ENCODE data around the gene LAMC3.

Gene LAMC3

DNA sequence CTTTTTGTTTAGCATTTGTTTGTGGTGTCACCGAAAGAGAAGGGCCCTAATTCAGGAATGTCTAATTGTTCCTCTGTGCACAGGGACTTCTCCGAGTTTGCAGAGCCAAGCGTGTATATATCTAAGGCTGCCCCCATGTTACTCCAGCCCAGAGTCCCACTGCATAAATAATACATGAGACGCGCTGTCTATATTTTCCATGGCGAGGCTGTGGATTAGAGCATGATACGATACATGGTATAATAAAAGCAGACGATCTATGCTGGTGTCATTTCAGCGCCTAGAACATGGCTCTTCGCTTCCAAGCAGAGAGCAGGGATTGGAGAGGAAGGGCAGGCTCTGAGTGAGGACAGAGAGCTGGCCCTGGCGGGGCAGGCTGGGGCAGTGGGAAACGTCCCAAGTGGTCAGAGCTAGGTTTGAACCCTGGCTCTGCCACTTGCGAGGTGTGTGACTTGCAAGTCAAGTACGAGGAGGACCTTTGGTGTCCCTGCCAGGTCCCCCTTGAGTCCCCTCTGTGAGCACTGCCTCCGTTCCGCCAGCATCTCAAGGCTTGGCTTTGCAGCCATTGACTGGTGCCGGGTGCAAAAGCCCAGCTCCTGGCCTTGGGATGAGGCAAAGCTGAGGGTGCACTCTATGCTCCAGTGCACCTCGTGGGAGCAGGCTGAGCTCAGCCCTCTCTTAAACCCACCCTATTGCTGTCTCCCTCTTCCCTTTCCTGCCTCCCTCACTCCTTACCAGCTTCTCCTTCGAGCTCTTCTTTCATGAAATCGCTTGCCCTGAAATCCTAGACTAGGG lies 29.2 kb upstream of the LAMC3 start:
- no peak for DNase-seq

DNA sequence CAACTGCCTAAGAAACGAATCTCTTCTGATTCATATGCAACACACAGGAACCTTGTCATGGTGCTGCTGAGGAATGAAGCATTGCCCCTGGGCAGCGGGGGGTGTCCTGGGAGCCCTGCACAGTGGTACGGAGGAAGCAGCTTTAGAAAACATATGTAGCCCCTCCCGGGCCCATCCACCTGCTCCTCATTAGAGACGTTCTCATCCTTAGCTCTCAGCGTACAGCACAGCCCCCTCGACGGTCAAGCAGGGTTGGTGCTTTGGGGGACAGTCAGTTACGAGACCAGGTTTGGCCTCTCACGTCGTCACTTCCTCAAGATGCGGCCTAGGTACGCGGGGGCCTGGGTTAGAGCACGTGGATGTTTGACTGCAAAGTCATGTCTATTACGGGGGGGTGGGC lies 28.4 kb upstream of the LAMC3 start:
- DNase-seq = no peak

DNA sequence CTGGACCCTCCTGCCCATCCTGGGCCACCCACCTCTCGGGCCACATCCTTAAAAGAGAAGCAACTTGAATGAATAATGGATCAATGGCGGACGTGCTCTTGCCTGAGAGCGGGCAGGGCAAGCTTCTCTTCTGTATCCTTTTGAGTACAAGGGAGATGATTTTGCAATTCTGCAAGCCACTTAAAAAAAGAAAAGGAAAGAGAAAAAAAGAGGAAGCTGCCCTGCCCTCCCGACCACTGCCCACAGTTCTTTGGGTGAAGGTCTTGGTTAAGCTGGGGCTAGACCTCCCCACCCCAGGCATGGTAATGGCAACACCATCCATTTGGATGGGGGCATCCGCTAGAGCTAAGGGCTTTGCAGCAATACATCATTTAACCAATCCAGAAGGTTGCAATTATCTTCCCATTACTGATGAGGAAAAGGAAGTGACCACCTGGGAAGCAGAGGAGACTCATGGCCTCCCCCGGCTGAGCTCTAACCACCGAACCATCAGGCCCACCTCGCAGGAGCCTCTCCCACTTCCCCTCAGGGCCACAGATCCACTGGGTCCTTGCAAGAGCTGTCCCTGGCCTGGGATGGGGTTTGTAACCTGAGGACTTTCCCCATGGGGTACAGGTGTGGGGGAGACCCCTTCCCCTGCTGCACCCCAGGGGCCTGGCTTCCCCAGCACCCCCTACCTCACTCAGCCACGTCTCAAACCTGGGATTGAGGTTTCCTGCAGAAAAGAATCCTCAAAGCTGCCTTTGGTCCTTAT lies 27.8 kb upstream of the LAMC3 start:
- DNase-seq = peak; percentile 73

DNA sequence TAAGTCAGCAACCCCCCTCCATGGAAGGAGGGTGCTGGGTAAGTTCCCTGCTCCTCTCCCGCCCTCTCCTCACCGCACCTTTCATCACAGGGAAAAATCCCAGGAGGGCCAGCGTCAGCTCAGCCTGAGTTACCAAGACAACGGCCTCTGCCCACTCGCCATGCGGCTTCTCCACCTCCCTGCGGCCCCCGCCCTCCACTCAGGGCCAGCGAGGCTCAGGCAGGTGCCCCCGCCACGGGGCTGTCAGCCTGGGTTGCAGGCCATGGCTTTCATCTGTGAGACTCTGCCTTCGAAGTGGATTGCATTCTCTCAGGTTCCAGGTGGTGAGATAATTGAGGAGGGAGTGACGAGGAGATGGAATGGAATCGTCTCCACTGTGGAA lies 27.2 kb upstream of the LAMC3 start:
- no peak for DNase-seq

DNA sequence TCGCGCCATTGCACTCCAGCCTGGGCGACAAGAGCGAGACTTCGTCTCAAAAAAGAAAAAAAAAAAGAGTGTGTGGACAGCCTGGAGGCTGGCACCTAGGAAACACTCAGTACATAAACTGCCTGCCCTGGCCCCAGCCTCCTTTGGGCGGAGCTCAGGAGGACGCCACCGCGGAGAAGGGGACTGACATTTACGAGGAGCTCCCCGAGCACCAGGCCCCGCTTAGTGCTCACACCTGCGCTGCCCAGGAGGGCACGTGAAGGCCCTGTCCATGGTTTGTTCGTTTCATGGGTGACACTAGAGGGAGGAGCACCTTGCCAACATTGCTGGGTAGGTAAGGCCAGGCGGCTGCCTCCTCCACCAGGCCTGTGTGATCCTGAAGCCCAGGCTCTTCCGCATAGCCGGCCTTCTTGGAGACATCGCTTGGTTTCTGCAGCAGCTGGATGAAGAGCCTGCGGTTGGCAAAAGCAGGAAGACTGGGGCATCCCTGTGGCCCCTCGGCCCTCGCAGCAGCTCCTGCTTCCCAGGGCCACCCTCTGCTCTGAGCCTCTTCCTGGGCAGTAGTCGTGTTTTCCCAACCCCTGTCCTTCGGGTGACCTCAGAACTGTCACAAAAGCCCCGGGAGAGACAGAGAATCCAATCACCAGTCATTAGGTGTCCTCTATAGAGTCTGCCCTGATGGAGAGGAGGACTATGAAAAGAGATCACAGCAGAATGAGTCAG lies 26.2 kb upstream of the LAMC3 start:
- DNase-seq = no peak

DNA sequence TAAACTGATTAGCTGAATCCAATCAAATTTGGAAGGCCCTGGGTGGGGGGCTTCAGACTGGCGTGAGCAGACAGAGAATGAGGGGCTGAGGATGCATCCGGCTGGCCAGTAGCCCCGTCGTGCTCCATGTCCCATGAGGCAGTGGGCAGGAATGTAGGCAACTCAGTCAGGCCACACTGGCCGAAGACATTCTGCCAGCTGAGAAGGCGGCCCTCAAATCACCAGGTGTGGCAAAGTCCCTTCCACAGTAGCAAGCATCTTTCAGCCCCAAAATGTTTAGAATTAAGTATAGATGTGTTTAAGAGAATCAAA lies 25.7 kb upstream of the LAMC3 start:
- no peak for DNase-seq

DNA sequence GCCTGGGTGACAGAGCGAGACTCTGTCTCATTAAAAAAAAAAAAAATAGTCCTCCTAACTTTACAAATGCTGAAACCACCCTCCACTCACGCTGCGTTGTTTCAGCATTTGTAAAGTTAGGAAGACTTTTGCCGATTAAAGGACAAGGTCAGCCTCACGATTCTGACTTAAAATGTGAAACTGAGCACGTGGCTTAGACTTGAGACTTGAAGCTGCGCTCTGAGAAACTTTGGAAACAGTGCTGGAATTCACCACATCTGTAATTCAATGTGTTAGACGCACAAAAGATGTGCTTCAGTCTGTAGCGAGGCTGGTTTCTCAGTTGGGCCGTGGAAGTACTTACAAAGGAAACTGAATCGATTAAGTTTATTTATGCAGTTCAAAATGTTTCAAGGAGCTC lies 25.0 kb upstream of the LAMC3 start:
- DNase-seq = no peak

DNA sequence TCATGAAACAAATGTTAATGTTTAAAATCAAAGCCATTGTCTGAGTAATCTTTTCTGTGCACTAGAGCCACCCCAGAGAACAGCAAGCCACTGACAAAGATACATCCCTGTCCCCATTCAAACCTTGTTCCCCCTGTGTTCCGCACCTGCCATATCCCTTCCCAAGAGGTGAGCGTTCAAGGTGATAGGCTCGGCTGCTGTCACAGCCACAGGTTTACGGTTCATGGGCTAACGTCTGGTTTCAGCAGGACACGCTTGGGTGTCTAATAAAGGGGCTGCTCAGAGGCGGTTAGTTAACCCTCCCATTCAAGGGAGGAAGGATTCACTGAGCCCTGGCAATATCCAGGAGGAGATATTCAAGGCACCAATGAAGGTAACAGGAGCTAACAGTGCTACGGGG lies 24.5 kb upstream of the LAMC3 start:
- no peak for DNase-seq

DNA sequence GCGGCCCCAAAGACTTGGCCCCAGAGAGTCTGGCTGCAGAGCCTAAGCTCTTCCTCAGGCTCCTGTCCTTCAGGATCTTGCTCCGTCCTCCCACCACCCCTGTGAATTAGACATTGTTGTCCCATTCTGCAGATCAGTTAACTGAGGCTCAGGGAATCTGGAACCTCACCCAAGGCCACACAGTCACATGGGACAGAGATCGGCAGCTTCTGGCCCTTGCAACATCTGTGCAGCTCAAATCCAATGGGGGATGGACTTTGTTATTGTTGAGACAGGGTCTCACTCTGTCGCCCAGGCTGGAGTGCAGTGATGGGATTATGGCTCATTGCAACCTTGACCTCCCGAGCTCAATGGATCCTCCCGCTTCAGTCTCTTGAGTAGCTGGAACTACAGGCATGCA lies 23.9 kb upstream of the LAMC3 start:
- DNase-seq = no peak

DNA sequence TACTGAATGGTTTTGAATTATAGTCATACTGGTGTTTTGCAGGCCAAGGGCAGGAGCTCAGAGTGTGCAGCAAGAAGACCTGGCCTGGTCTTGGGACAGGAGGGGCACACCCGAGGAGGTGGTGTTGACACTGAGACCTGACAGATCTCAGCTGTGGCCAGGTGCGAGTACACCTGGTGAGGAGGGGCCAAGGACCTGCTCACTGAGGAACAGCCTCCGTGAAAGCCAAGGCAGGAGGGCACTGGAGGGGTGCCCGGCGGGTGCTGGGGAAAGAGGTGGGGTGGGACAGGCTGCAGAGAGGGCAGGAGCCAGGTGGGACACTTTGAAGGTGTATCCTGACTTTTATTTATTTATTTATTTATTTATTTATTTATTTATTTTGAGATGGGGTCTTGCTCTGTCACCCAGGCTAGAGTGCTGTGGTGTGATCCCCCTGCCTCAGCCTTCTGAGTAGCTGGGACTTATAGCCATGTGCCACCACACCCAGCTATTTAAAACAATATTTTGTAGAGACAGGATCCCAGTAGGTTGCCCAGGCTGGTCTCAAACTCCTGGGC lies 23.3 kb upstream of the LAMC3 start:
- DNase-seq = no peak

DNA sequence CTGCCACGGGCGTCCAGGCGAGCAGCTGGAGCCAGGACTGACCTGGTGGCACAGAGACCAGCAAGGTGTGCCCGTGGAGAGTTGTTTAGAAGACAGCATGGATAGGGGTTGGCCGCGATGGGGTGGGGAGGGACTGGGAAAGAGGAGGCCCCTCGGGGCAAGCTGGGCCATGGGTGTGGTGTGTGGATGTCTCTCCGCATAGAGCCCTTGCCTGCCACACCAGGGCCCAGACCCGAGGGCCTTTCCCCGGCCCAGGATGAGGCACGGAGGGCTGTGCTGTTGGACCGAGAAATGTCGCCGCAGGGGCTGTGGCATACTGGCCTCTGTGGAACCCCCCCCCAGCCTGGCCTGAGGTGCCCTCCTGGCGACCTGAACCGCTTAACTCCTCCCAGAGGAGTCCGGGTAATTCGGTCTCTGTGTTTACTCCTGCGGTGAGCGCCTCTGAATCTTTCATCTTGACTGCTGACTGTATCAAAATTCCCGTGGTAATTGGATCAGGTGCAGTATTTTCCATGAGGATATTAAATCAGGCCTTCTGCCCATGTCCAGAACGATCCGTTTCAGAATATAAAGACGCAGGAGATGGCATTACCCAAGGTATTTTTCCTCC lies 22.5 kb upstream of the LAMC3 start:
- no peak for DNase-seq

DNA sequence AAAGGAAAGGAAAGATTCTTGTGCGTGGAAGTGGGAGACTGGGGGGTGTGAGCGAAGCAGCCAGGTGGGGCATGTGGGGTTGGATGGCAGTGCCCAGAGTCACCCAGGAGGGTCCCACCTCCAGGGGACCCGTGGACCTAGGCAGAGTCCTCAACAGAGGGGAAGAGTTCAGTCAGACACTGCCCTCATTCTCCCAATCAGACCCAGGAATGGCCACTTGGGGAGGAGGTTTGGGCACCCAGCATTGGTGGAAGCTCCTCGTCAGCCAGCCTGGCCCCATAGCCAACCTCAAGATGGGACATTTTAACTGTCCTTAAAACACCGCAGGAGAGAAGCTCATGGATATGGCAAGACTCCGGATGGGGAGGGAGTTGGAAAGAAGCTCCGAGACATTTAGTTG lies 21.9 kb upstream of the LAMC3 start:
- no peak for DNase-seq

DNA sequence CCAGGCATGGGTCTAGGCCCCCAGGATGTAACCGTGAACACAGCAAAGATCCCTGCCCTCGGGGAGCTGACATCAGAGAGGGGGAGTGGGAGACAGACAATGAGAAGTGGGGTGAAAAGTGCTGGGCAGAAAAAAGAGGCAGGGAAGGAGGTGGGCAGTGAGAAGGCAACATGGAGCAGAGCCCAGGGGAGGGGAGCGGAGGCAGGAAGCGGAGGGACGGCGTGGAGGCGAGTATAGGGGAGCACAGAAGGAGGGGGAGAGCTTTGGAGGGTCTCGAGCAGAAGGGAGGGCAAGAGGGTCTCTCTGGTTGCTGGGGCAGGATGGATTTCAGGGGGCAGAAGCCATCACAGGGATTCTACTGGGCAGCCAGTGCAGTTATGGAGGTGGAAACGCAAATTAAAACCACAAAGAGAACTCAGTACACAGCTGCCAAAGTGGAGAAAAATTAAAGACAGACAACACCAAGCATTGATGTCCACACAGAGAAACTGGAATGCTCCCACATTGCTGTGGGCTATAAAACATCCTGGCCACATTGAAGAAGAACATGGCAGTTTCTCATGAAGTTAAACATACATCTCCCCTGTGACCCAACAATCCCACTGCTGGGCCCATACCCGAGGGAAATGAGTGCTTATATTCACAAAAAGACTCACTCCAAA lies 21.1 kb upstream of the LAMC3 start:
- no peak for DNase-seq

DNA sequence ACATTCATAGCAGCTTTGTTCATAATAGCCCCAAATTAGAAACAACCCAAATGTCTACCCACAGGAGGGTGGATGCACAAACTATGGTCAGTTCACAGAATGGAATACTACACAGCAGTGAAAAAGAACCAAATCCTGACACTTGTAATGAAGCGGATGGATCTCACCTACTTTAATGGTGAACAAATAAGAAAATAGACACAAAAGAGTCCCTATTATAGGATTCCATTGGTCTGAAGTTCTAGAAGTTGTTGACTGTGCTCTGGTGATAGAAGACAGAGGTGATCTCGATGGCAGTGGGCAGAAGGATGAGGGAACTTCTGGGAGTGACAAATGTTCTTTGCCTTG lies 20.6 kb upstream of the LAMC3 start:
- DNase-seq = no peak

DNA sequence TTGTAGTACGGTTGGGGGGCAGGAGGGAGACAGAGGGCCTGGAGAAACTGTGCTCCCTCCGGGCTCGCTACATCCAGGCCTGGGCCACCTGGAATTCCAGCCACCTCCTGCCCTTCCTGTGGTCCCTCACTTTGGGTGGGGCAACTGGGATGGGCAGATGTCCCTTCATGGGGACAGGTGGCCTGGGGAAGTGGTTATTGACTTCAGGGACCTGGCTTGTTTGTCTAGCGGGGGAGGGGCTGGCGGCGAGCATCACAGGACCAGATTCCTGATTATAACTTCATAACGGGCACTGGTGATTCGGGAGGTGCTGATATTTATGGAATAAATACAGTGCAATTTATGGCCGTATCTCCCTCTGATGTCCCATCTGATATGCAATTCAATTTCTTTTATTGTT lies 20.1 kb upstream of the LAMC3 start:
- no peak for DNase-seq

DNA sequence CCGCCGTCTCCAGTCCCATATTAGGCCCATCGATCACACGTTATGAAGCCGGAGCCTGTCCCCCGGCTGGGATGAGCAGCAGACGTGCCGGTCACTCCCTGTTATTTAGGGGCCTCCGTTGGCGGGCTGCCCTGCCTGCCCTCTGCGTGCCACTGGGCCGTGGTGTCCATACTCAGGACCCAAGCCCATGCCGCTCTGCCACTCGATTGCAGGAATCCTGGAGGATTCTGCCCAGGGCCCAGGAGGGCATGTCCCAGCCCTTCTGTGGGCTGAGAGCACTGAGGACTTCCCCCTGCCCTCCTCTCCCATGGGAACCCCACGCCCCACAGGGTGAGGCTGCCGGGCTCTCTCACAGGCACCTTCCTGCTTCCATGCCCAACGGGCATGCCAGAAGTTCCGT lies 19.6 kb upstream of the LAMC3 start:
- DNase-seq = no peak

DNA sequence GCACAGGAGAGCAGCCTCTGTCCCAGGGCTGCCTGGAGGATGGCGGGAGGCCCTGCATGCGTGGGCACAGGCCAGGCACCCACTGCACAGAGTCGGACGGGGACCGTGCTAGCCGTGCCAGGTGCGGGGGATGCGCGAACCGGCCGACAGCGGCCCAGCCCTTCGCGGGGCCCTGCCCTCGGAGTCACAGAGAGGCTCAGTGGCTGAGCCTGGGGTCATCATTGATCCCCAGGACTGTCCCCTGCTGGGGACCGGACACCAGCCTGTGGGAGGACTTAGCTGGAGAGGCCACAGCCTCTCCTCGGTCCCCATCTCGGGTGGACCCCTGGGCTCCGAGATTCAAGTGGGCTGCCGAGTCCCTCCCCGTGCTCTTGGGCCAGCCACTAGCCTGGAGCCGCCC lies 19.1 kb upstream of the LAMC3 start:
- DNase-seq = no peak

DNA sequence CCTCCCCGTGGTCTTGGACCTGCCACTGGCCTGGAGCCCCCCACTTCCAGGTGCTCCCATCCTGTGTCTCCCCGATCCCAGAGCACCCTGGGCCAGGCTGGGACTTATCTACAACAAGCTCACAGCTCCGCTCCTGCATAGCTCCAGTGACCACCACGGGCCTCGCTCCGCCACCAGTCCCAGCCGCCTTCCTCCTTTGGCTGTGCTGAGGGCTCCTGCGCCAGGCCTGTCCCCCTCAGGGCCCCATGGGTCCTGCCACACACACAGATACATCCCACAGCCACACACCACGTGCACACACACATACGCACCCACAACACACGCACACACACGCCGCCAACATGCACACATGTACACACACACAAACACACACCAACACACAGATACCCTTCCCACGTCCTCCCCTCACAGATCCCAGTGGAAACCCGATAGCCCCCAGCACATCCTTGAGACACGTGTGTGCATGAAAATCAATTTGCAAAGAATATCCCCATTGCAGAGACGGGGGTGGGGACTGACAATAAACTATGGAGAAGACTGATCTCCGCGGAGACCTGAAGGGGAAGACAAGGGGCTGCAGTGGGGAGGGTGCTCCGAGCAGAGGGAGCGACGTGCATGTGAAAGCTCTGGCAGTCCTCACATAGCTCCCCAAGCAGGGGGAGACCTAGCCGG lies 18.5 kb upstream of the LAMC3 start:
- no peak for DNase-seq

DNA sequence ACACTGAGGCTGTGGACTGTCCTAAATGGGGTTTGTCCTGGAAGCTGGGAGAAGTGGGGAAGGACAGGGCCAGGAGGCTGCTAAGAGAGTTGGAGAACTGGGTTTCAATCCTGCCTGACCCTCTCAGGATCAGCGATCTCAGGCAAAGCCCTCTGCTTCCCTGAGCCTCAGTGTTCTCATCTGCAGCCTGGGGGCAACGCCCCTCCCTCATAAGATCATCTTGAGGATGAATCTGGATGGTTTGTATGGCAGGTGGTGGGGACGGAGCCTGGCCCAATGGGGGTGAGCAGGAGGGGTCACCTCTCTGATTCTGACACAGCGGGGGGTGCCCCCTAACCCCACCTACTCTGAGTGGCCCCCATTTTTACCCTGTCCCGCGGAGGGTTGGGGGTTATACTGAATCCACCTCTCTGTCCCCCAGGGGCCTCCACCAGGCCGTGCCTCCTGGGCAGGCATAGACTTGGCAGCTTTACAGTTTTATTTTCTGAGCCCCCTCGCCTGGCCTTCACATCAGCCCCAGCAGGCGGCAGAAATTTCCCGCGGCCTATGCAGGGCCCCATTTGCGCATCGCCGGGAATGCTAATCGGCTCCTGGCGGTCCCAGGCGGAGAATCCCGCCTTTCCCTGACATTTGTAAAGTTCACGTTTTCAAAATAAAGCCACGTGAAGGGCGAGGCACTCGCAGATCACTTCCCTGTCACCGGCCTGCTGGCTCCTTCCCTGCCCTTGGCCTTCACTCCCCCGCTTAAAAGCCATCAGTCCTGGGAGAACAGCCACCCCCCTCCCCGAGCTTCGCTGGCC lies 17.8 kb upstream of the LAMC3 start:
- no peak for DNase-seq

DNA sequence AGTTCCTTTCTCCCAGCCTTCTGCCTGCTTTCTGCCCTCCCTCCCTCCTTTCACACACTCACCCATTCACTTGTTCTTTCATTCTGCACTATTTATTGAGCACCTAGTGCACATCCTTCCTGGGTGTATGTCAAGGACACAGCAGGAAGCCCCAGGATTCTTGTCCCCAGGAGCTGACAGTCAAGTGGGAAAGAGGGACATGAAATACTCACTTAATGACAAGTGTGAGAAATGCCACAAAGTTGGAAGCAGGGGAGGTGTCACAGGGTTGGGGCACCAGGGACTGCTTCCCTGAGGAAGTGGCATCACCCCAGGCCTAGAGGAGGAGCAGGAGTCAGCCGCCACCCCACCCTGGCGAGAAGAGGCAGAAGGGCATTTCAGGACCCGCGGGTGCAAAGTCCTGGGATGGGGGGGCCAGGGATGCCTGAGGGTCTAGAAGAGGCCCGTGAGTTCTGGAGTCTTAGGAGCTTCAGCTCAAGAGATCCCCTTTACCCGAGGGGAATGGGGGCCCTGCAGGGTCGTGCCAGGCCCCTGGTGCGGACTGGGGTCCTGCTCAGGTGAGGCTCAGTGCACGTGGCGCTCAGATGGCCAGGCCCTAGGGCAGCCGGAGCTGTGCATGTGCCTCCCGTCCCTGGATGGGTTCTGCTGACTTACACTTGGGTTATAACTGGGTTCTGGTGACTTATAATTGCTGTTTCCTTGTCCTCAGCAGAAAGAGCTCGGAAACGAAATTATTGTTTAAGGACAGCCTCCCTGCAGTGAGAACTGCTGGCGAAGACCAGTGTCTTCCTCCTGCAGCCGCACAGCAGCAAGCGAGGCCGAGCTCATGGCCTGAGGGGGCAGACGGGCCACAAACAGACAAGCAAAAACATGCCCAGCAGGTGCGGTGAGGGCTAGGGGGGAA lies 16.9 kb upstream of the LAMC3 start:
- DNase-seq = no peak

DNA sequence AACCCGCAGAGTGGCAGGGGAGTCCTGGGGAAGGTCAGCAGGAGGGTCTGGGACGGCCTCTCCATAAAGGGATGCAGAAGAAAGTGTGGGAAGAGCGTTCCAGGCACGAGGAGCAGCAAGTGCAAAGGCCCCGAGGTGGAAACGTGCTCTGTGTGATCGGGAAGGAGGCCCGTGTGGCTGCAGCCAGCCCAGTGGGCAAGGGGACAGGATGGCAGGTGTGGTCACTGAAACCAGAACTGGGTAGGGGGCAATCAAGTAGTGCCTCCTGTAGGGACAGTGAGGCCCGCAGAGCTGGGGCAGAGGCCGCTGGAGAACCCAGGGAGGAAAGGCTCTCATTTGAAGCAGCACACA lies 16.3 kb upstream of the LAMC3 start:
- DNase-seq = no peak

Data from OCI-M1 (cell line).